ENCODE measurements around the gene TSBP1. TPM values are rescaled to one million over a fixed set of nuclear protein-coding genes. Genes with fewer than 3 reads are reported as not detected.

TSBP1 gene
- polyA plus RNA-seq, 1 donor from 2014 or later, result not detected

- Histone ChIP-seq H3K9me2 (ENCODE audit: insufficient read depth, low read length) (no peaks in the 10 kb centered on the region), H3K27ac (ENCODE audit: low read length) (no peak overlapping the region), H3K4me2 (ENCODE audit: low read length) (no peak overlapping the region), H3K36me3 (ENCODE audit: insufficient read depth, low read length) (no peaks in the 10 kb centered on the region), H3K9me3 (ENCODE audit: low read length) (no peaks in the 10 kb centered on the region), H3K79me2 (replicated peaks; ENCODE audit: insufficient read depth, low read length) (no peaks in the 10 kb centered on the region), H3K4me3 (ENCODE audit: low read length) (no peak overlapping the region), H3K27me3 (ENCODE audit: insufficient read depth, low read depth, low read length) (no peaks in the 10 kb centered on the region), H4K20me1 (ENCODE audit: insufficient read depth) (no peaks in the 10 kb centered on the region), H3F3A (ENCODE audit: insufficient read depth, low read length, poor library complexity, severe bottlenecking) (no peaks in the 10 kb centered on the region), H2AFZ (ENCODE audit: low read depth, low read length) (no peak overlapping the region), H3K9ac (ENCODE audit: low read length) (no peak overlapping the region)
- TF ChIP-seq EP300 (conservative IDR thresholded peaks at IDR 0.05; ENCODE audit: poor library complexity, severe bottlenecking) (no peak), EZH2 (IDR thresholded peaks at IDR 0.05; ENCODE audit: borderline replicate concordance, insufficient read depth, low read length, poor library complexity, severe bottlenecking) (no peak)
Measured at GRCh38 chr6:32252331-32253009, 119.2 kb downstream of the TSBP1 start.

- Histone ChIP-seq H3K27me3 (ENCODE audit: insufficient read depth, low read depth, low read length) (no peaks in the 10 kb centered on the region), H3K4me2 (ENCODE audit: low read length) (no peak overlapping the region), H2AFZ (ENCODE audit: low read depth, low read length) (no peak overlapping the region), H3K9me3 (ENCODE audit: low read length) (no peaks in the 10 kb centered on the region), H3F3A (ENCODE audit: insufficient read depth, low read length, poor library complexity, severe bottlenecking) (no peaks in the 10 kb centered on the region), H3K9ac (ENCODE audit: low read length) (no peak overlapping the region), H3K9me2 (ENCODE audit: insufficient read depth, low read length) (no peaks in the 10 kb centered on the region), H3K36me3 (ENCODE audit: insufficient read depth, low read length) (no peaks in the 10 kb centered on the region), H3K27ac (ENCODE audit: low read length) (no peak overlapping the region), H4K20me1 (ENCODE audit: insufficient read depth) (no peaks in the 10 kb centered on the region), H3K4me3 (ENCODE audit: low read length) (no peak overlapping the region), H3K79me2 (replicated peaks; ENCODE audit: insufficient read depth, low read length) (no peaks in the 10 kb centered on the region)
- TF ChIP-seq POLR2AphosphoS5 (IDR thresholded peaks at IDR 0.05), result no peak
Measured at GRCh38 chr6:32249262-32249661, 122.4 kb downstream of the TSBP1 start.

GRCh38 chr6:32247401-32247800, 124.3 kb downstream of the TSBP1 start:
- no peak overlapping the region for H3K4me3 ChIP-seq (ENCODE audit: low read length)
- no peaks in the 10 kb centered on the region for H3K9me3 ChIP-seq (ENCODE audit: low read length)
- TF ChIP-seq MXI1 (conservative IDR thresholded peaks at IDR 0.05; ENCODE audit: poor library complexity, severe bottlenecking) (no peak), REST (IDR thresholded peaks at IDR 0.05; ENCODE audit: borderline replicate concordance) (no peak), CTCF (IDR thresholded peaks at IDR 0.05; ENCODE audit: poor library complexity, severe bottlenecking) (no peak), EZH2 (IDR thresholded peaks at IDR 0.05; ENCODE audit: borderline replicate concordance, insufficient read depth, low read length, poor library complexity, severe bottlenecking) (no peak), POLR2AphosphoS5 (IDR thresholded peaks at IDR 0.05) (no peak), TAF1 (IDR thresholded peaks at IDR 0.05; ENCODE audit: low read depth) (no peak), RAD21 (conservative IDR thresholded peaks at IDR 0.05) (no peak), SMC3 (conservative IDR thresholded peaks at IDR 0.05; ENCODE audit: poor library complexity) (no peak), EP300 (conservative IDR thresholded peaks at IDR 0.05; ENCODE audit: poor library complexity, severe bottlenecking) (no peak)
- no peak overlapping the region for H3K27ac ChIP-seq (ENCODE audit: low read length)
- no peaks in the 10 kb centered on the region for H3K36me3 ChIP-seq (ENCODE audit: insufficient read depth, low read length)
- no peak overlapping the region for H2AFZ ChIP-seq (ENCODE audit: low read depth, low read length)
- H3F3A ChIP-seq (ENCODE audit: insufficient read depth, low read length, poor library complexity, severe bottlenecking), result no peaks in the 10 kb centered on the region
- H3K79me2 ChIP-seq (replicated peaks; ENCODE audit: insufficient read depth, low read length), result no peaks in the 10 kb centered on the region
- no peaks in the 10 kb centered on the region for H3K27me3 ChIP-seq (ENCODE audit: insufficient read depth, low read depth, low read length)
- H4K20me1 ChIP-seq (ENCODE audit: insufficient read depth), result no peaks in the 10 kb centered on the region
- H3K4me2 ChIP-seq (ENCODE audit: low read length), result no peak overlapping the region
- no peak overlapping the region for H3K9ac ChIP-seq (ENCODE audit: low read length)
- no peaks in the 10 kb centered on the region for H3K9me2 ChIP-seq (ENCODE audit: insufficient read depth, low read length)
